CD4-positive, alpha-beta memory T cell (primary cell): ENCODE measurements around the gene PIGZ. TPM values are rescaled to one million over a fixed set of nuclear protein-coding genes. Genes with fewer than 3 reads are reported as not detected.

Source experiments
- CTCF ChIA-PET: fragments of 350-600 bp; sonication (Branson Sonifier 250); formaldehyde crosslinking; loops from one replicate; lab custom pipeline; 2021; ENCODE audit warnings: inconsistent platforms; ENCODE audit not compliant: partially characterized antibody; lab: Charles Lee
- POLR2A ChIA-PET: fragments of 350-600 bp; sonication (Branson Sonifier 250); formaldehyde crosslinking; loops from one replicate; lab custom pipeline; 2021; ENCODE audit not compliant: partially characterized antibody; lab: Charles Lee
- DNase-seq, 5 donors: peaks; one replicate each; pipeline versions ENCODE4 v3.0.0 to v3.0.0-alpha.2; 2020 to 2022; ENCODE audit warnings: mixed read lengths in 1 of 5
- H3K27ac ChIP-seq: one replicate; pipeline ENCODE4 v1.7.0; 2013; ENCODE audit warnings: low read depth, low read length
- H3K27me3 ChIP-seq: 2 replicates; pipeline ENCODE4 v1.7.0; 2013; ENCODE audit warnings: mild to moderate bottlenecking, low read length, moderate library complexity; ENCODE audit not compliant: insufficient read depth
- H3K36me3 ChIP-seq: 2 replicates; pipeline ENCODE4 v1.7.0; 2013; ENCODE audit warnings: mild to moderate bottlenecking, low read length, moderate library complexity; ENCODE audit not compliant: insufficient read depth
- H3K4me1 ChIP-seq: 2 replicates; pipeline ENCODE4 v1.7.0; 2013; ENCODE audit warnings: mild to moderate bottlenecking, low read length, moderate library complexity; ENCODE audit not compliant: insufficient read depth
- H3K4me3 ChIP-seq, 2 donors: one replicate each; pipeline ENCODE4 v1.7.0; 2013; ENCODE audit warnings: low read length in 2 of 2, mild to moderate bottlenecking in 1 of 2
- H3K9me3 ChIP-seq, 2 donors: one replicate each; pipeline ENCODE4 v1.7.0; 2013; ENCODE audit warnings: low read length in 2 of 2, control low read depth in 1 of 2; ENCODE audit not compliant: control insufficient read depth in 1 of 2
- H3K27ac Mint-ChIP-seq, 7 donors: one replicate each; pipeline ENCODE4 v1.8.0; 2020 to 2021; ENCODE audit warnings: mixed read lengths in 7 of 7, mild to moderate bottlenecking in 6 of 7, inconsistent platforms in 3 of 7, moderate library complexity in 3 of 7
- H3K27me3 Mint-ChIP-seq, 2 donors: one replicate each; pipeline ENCODE4 v1.8.0; 2020 to 2021; ENCODE audit warnings: mixed read lengths in 2 of 2
- H3K36me3 Mint-ChIP-seq, 2 donors: one replicate each; pipeline ENCODE4 v1.8.0; 2020 to 2021; ENCODE audit warnings: mixed read lengths in 2 of 2, inconsistent platforms in 1 of 2, mild to moderate bottlenecking in 1 of 2
- H3K4me1 Mint-ChIP-seq, 4 donors: one replicate each; pipeline ENCODE4 v1.8.0; 2020 to 2021; ENCODE audit warnings: mixed read lengths in 4 of 4, mild to moderate bottlenecking in 1 of 4
- H3K4me3 Mint-ChIP-seq, 8 donors: one replicate each; pipeline ENCODE4 v1.8.0; 2020 to 2021; ENCODE audit warnings: mixed read lengths in 8 of 8, mild to moderate bottlenecking in 7 of 8, moderate library complexity in 6 of 8, inconsistent platforms in 3 of 8
- H3K9me3 Mint-ChIP-seq, 8 donors: one replicate each; pipeline ENCODE4 v1.8.0; 2020 to 2021; ENCODE audit warnings: mixed read lengths in 8 of 8, mild to moderate bottlenecking in 5 of 8, inconsistent platforms in 3 of 8, moderate library complexity in 1 of 8
- intact Hi-C: fragments of 100-400 bp; cut with micrococcal nuclease; formaldehyde crosslinking; loops from one replicate; pipeline ENCODE4 v1.15.1; 2023
- polyA plus RNA-seq, 2 donors: library from polyadenylated mRNA; unstranded; fragments of 300-500 nt; fragmentation: Illumina TruSeq; gene quantifications; one replicate each; pipeline ENCODE4 v1.2.3, GENCODE V29; 2021
- total RNA-seq, 2 experiments: library from RNA; stranded (reverse); gene quantifications; one replicate each; pipeline ENCODE4 v1.2.3, GENCODE V29; 2021

PIGZ gene
- total and polyA plus RNA-seq, 4 experiments from 2014 or later: 0.33 to 1.2 (median 0.56) TPM

DNA sequence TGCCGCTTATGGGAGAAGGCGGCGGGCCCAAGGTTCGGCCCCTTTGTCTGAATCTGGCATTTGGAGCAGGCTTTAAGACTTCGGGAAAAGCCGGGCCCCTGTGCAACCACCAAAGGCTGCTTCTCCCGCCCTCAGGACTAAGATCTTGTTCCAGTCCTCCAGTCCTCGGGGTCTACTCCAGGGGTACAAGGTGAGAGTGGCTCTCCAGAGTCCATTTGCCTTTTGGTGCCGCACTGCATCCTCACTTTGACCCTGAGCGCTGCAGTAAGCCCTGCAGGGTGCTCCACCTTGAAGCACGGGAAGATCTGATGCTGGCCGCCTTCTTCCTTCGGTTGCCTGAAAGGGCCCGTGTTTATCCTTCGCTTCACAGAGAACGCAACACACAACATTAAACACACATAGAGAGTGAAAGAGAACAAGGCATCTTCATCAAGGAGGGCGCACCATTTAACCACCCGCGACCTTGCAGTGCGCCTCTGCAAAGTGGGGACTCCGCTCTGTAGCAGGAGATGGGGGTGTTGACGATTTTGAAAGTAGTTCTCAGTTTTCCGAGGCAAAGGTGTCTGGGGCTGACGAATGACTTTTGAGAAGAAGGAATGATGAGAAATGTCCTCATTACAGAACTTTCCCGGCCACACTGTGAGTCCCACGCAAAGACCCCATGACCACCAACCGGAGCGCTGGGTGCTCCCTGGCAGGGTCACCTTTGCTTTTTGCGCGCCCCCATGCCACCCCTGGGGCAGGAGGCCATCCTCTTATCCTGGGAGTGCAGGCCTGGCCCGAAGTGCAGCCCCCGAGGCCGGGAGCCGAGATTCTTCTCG lies 1.0 kb downstream of the PIGZ start:
- intact Hi-C loops: loop anchor here (2.0 kb wide), 1 partner anchor 431 kb away; no protein-coding TSS in a partner anchor
- Mint-ChIP-seq H3K4me3 (peak overlapping the region; percentile 61 to 82 (median 74)), H3K27me3 (no peaks in the 10 kb centered on the region), H3K36me3 (no peaks in the 10 kb centered on the region), H3K27ac (peak overlapping the region in 1 of 7 donors; percentile 40), H3K4me1 (peaks cover 0 to 16% (median 4%) of the 10 kb centered on the region in 4 donors), H3K9me3 (no peaks in the 10 kb centered on the region)
- no peaks in the 10 kb centered on the region for H3K27me3 ChIP-seq
- H3K27ac ChIP-seq: no peak overlapping the region
- POLR2A ChIA-PET: interaction anchor here (2.9 kb wide), 1 partner anchor 26 kb away, joined by 12 read pairs; the partner anchor contains the start of gene NCBP2
- peak overlapping the region in 1 of 2 donors; percentile 50 for H3K4me3 ChIP-seq
- DNase-seq: no peak
- no peaks in the 10 kb centered on the region for H3K9me3 ChIP-seq
- peaks cover 8% of the 10 kb centered on the region for H3K4me1 ChIP-seq
- CTCF ChIA-PET: no interaction called here
- no peaks in the 10 kb centered on the region for H3K36me3 ChIP-seq

DNA sequence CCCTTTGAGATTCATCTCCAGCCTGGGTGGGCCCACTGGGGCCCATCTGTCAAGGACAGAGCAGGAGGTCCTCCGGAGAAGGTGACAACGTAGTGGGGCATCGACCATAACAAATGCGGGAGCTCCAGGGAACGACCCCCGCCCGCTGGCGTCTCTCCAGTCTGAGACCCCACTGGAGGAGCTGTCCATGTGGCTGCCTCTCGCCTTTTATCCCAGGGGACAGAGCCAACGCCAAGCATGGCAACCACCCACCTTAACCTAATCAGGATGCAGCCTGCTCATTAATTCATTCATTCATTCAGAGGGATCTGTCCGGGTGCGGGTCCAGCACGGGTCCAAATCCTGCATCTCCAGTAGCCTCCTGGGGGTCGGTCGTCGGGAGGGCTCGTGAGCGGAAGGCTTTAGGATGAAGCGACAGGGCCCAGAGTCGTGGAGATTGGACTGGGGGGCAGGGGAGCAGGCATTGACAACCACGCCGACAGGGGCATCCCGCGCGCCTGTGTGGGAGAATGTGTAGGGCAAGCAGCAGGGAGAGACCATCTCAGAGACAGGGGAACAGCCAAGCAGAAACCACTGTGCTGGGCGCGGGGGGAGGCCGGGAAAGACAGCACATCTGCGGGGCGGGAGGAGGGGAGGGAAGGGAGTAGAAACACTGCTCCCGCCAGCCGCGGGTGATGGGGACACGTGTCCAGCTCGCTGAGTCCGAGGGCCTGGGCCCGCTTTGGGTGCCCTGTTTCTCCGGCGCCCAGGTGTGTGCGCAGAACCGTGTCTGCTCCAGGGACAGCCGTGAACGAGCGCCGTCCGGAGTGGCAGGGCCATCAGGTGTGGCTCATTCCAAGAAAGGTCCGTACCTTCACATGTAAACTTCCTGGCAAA lies 1.9 kb downstream of the PIGZ start:
- intact Hi-C loops: no loop called here
- H3K27me3 Mint-ChIP-seq: no peaks in the 10 kb centered on the region
- Histone ChIP-seq H3K9me3 (no peaks in the 10 kb centered on the region), H3K36me3 (no peaks in the 10 kb centered on the region), H3K4me3 (no peak overlapping the region), H3K27me3 (no peaks in the 10 kb centered on the region), H3K27ac (no peak overlapping the region), H3K4me1 (peaks cover 8% of the 10 kb centered on the region)
- H3K4me3 Mint-ChIP-seq: peak overlapping the region in 5 of 8 donors; percentile 25 to 82 (median 65)
- H3K4me1 Mint-ChIP-seq: peaks cover 0 to 16% (median 4%) of the 10 kb centered on the region in 4 donors
- no peaks in the 10 kb centered on the region for H3K36me3 Mint-ChIP-seq
- H3K27ac Mint-ChIP-seq: no peak overlapping the region
- ChIA-PET POLR2A (interaction anchor here (2.9 kb wide), 1 partner anchor 25 kb away, joined by 12 read pairs; the partner anchor contains the start of gene NCBP2), CTCF (no interaction called here)
- DNase-seq: no peak
- H3K9me3 Mint-ChIP-seq: no peaks in the 10 kb centered on the region

DNA sequence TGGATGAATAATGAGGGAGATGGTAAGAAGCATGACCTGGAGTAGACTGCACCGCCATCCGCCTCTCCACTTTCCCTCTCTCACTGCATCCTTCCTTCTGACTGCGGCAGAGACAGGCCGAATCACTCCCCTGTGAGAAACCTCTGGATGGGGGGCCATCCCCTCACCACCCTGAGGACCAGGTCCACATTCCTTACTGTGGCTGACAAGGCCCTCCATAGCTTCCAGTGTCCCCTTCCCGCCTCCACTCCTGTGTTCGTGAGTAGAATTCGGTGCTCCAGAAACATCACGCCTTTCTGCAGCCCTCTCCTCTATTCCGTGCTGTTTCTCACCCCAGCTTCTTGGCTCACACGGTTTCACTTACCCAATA lies 2.8 kb downstream of the PIGZ start:
- Mint-ChIP-seq H3K27ac (no peak overlapping the region), H3K4me1 (peaks cover 0 to 16% (median 4%) of the 10 kb centered on the region in 4 donors), H3K4me3 (no peak overlapping the region), H3K27me3 (no peaks in the 10 kb centered on the region), H3K36me3 (no peaks in the 10 kb centered on the region), H3K9me3 (no peaks in the 10 kb centered on the region)
- Histone ChIP-seq H3K4me3 (no peak overlapping the region), H3K36me3 (no peaks in the 10 kb centered on the region), H3K4me1 (peaks cover 8% of the 10 kb centered on the region), H3K9me3 (no peaks in the 10 kb centered on the region), H3K27me3 (no peaks in the 10 kb centered on the region), H3K27ac (no peak overlapping the region)
- ChIA-PET CTCF (no interaction called here), POLR2A (no interaction called here)
- DNase-seq: no peak
- intact Hi-C loops: no loop called here

DNA sequence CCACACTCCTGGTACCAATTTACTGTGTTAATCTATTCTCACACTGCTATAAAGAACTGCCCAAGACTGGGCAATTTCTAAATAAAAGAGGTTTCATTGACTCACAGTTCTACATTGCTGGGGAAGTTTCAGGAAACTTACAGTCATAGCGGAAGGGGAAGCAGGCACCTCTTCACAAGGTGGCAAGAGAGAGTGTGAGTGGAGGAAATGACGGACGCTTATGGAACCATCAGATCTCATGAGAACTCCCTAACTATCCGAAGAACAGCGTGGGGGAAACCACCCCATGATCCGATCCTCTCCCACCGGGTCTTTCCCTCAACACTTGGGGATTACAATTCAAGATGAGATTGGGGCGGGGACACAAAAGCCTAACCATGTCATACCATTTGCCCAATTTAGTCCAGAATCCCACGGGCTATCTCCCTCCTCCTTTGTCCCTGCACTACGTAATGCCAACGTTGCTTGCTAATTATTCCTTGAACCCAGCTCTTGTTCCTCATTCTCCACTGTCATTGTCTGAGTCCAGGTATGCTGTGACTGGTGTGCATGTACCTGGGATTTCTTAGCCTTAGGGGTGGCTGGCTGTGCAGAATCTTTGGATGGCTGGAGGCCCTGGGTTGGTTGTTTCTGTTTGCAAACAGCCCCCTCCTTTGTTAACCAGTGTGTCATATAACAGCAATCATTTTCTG lies 3.4 kb downstream of the PIGZ start:
- no peak overlapping the region for H3K27ac Mint-ChIP-seq
- no peak overlapping the region for H3K27ac ChIP-seq
- H3K4me1 ChIP-seq: peaks cover 8% of the 10 kb centered on the region
- no peak for DNase-seq
- H3K36me3 ChIP-seq: no peaks in the 10 kb centered on the region
- intact Hi-C loops: no loop called here
- no peak overlapping the region for H3K4me3 ChIP-seq
- H3K4me3 Mint-ChIP-seq: no peak overlapping the region
- ChIA-PET POLR2A (no interaction called here), CTCF (no interaction called here)
- H3K27me3 Mint-ChIP-seq: no peaks in the 10 kb centered on the region
- no peaks in the 10 kb centered on the region for H3K9me3 ChIP-seq
- H3K4me1 Mint-ChIP-seq: peaks cover 0 to 11% (median 4%) of the 10 kb centered on the region in 4 donors
- peaks cover 0 to 2% (median 0%) of the 10 kb centered on the region in 8 donors for H3K9me3 Mint-ChIP-seq
- H3K36me3 Mint-ChIP-seq: no peaks in the 10 kb centered on the region
- no peaks in the 10 kb centered on the region for H3K27me3 ChIP-seq

DNA sequence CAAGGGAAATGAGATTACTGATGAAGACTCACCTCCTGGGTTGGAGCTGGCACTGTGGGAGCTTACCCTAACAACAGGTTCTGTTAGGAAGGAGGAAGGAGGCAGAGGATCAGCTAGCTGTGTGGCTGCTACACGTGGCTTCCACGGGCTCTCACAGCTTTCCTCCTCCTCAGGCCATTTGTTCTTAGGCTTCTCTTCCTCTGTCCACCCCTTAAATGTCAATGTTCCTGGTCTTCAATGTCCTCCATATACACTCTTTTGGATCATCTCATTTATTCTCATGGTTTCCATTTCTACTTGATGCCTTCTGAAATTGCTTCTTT lies 5.0 kb downstream of the PIGZ start:
- ChIA-PET CTCF (no interaction called here), POLR2A (no interaction called here)
- H3K27ac ChIP-seq: no peak overlapping the region
- H3K4me1 ChIP-seq: peaks cover 8% of the 10 kb centered on the region
- H3K36me3 Mint-ChIP-seq: no peaks in the 10 kb centered on the region
- no peak for DNase-seq
- peaks cover 0 to 2% (median 0%) of the 10 kb centered on the region in 8 donors for H3K9me3 Mint-ChIP-seq
- no peaks in the 10 kb centered on the region for H3K9me3 ChIP-seq
- no peak overlapping the region for H3K4me3 ChIP-seq
- H3K4me1 Mint-ChIP-seq: peaks cover 0 to 9% (median 3%) of the 10 kb centered on the region in 4 donors
- intact Hi-C loops: no loop called here
- no peak overlapping the region for H3K4me3 Mint-ChIP-seq
- peaks cover 2 to 5% of the 10 kb centered on the region in 2 donors for H3K27me3 Mint-ChIP-seq
- no peaks in the 10 kb centered on the region for H3K27me3 ChIP-seq
- no peaks in the 10 kb centered on the region for H3K36me3 ChIP-seq
- H3K27ac Mint-ChIP-seq: no peak overlapping the region

DNA sequence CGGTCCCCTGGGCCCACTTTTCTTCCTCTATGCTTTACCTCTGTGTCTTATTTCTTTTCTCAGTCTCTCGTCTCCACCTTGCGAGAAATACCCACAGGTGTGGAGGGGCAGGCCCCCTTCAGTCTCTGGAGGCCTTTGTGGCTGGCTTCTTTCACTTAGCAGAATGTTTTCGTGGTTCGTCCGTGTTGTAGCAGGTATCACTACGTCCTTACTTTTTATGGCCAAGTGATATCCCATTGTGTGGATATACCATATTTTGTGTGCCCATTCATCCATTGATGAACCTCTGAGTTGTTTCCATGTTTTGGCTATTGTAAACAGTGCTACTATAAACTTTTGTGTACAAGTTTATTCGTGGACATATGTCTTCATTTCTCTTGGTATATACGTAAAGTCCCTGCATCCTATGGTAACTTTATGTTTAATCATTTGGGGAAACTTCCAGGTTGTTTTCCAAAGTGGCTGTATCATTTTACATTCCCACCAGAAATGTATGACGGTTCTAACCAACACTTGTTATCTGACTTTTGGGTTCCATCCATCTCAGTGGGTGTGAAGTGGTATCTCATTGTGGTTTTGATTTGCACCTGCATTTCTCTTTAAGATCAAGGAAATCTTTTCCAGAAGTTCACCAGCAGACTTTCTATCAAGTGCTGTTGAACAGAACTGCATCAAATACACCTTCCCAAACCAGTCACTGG lies 5.6 kb downstream of the PIGZ start:
- H3K9me3 Mint-ChIP-seq: peaks cover 0 to 2% (median 0%) of the 10 kb centered on the region in 8 donors
- ChIA-PET CTCF (no interaction called here), POLR2A (no interaction called here)
- intact Hi-C loops: no loop called here
- H3K27me3 ChIP-seq: no peaks in the 10 kb centered on the region
- peaks cover 5% of the 10 kb centered on the region for H3K4me1 ChIP-seq
- H3K36me3 ChIP-seq: no peaks in the 10 kb centered on the region
- DNase-seq: no peak
- H3K4me3 Mint-ChIP-seq: no peak overlapping the region
- peaks cover 0 to 7% (median 2%) of the 10 kb centered on the region in 4 donors for H3K4me1 Mint-ChIP-seq
- no peaks in the 10 kb centered on the region for H3K36me3 Mint-ChIP-seq
- H3K27me3 Mint-ChIP-seq: peaks cover 3 to 5% of the 10 kb centered on the region in 2 donors
- H3K27ac ChIP-seq: no peak overlapping the region
- no peak overlapping the region for H3K4me3 ChIP-seq
- H3K27ac Mint-ChIP-seq: no peak overlapping the region
- no peaks in the 10 kb centered on the region for H3K9me3 ChIP-seq
